ENCODE measurements around the gene RAB27A. TPM values are rescaled to one million over a fixed set of nuclear protein-coding genes. Genes with fewer than 3 reads are reported as not detected.
"Not testable (repeated sequence)": the region's sequence is repeated elsewhere in the genome, so short reads cannot be mapped to it uniquely, and the experiment has no call there.

The RAB27A gene
- total RNA-seq, 1 donor from 2014 or later = 5.8 TPM

DNA sequence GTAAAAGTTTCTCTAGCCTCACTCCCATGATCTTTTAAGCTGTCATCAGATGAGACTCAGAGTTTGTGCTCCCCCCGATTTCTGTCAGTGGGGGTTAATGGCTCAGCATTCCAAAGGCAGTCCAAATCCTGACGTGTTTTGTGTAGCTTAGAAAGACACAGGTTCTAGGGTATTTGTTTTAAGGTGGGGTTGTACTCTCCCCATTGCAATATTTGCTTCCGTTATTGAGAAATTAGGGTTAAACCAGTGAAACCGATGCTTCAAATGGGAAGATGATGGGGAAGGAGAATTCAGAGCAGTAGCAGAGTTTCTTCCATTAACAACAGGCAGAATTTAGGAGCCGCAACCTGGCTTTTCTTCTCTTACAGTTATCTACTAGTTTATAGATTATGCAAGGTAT is 32.9 kb upstream of the RAB27A start:
- Histone ChIP-seq H3K9me3 (replicated peaks) (no peaks in the 10 kb centered on the region), H3K4me3 (no peak overlapping the region), H3K36me3 (peaks cover 6% of the 10 kb centered on the region), H3K27me3 (ENCODE audit: low read depth) (no peaks in the 10 kb centered on the region), H3K27ac (replicated peaks) (no peak overlapping the region), H3K4me1 (peaks cover 36% of the 10 kb centered on the region)
- DNase-seq = no peak
- intact Hi-C loops (cut with micrococcal nuclease) = no loop called here
- TF ChIP-seq CTCF (IDR thresholded peaks at IDR 0.05; ENCODE audit: borderline replicate concordance) = no peak

GRCh38 chr15:55320963-55321362 is 31.4 kb upstream of the RAB27A start:
- Histone ChIP-seq H3K27ac (replicated peaks) (no peak overlapping the region), H3K27me3 (ENCODE audit: low read depth) (no peaks in the 10 kb centered on the region), H3K9me3 (replicated peaks) (no peaks in the 10 kb centered on the region), H3K4me3 (no peak overlapping the region), H3K4me1 (peaks cover 46% of the 10 kb centered on the region), H3K36me3 (peaks cover 5% of the 10 kb centered on the region)
- no peak for DNase-seq
- no peak for TF ChIP-seq CTCF (IDR thresholded peaks at IDR 0.05; ENCODE audit: borderline replicate concordance)
- intact Hi-C loops (cut with micrococcal nuclease) = no loop called here

GRCh38 chr15:55320238-55320550 is 30.6 kb upstream of the RAB27A start:
- Histone ChIP-seq H3K27ac (replicated peaks) (no peak overlapping the region), H3K27me3 (ENCODE audit: low read depth) (no peaks in the 10 kb centered on the region), H3K9me3 (replicated peaks) (no peaks in the 10 kb centered on the region), H3K4me3 (peak overlapping the region; percentile 80), H3K4me1 (peaks cover 46% of the 10 kb centered on the region), H3K36me3 (peaks cover 5% of the 10 kb centered on the region)
- intact Hi-C loops (cut with micrococcal nuclease) = no loop called here
- DNase-seq = no peak
- no peak for TF ChIP-seq CTCF (IDR thresholded peaks at IDR 0.05; ENCODE audit: borderline replicate concordance)

- Histone ChIP-seq H3K4me1 (peaks cover 46% of the 10 kb centered on the region), H3K4me3 (peak overlapping the region; percentile 80), H3K27ac (replicated peaks) (peak overlapping the region; percentile 88), H3K27me3 (ENCODE audit: low read depth) (no peaks in the 10 kb centered on the region), H3K9me3 (replicated peaks) (no peaks in the 10 kb centered on the region), H3K36me3 (peaks cover 3% of the 10 kb centered on the region)
- no peak for DNase-seq
- TF ChIP-seq CTCF (IDR thresholded peaks at IDR 0.05; ENCODE audit: borderline replicate concordance) = no peak
- intact Hi-C loops (cut with micrococcal nuclease) = no loop called here
Observed at GRCh38 chr15:55319537-55320237, 30.1 kb upstream of the RAB27A start.

DNA sequence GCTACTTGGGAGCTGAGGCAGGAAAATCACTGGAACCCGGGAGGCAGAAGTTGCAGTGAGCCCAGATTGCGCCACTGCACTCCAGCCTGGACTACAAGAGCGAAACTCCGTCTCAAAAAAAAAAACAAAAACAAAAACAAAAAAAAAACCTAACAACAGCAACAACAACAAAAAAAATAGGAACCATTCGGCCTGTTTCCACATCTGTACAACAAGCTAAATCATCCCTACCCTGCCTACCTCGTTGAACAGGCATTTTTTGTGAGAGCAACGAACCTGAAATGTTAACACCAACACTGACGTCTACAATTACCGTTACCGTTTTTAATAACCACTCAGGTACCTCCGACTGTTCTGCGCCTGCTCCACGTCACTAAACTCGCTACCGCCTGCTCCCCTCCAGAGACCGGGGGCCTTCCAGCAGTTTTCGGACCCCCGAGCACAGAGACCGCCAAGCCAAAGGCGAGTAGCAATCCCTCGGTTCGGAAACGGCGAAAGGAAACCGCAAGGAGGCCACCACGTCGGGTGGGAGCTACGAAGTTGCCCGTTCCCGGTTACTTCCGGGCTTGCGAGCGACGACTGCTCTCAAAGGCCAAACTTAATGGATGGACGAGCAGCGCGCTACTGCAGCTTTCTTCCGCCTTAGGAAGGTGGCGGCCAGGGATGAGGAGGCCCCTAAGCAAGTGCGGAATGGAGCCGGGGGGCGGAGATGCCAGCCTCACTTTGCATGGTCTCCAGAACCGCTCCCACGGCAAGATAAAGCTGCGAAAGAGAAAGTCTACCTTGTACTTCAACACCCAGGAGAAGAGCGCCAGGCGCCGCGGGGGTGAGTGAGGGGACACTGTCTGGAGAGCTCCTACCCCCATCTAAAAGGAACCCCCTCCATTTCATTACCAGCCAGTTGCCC is 29.2 kb upstream of the RAB27A start, which contains the start of the genes PIGB and PIGBOS1:
PIGB (plus strand) TSS at position 635 of the 907 bp plus-strand sequence; CDS start at position 664, 29 bp downstream.
PIGBOS1 (minus strand) TSS at position 536 of the 907 bp plus-strand sequence. CDS start 1,331 bp downstream, outside the sequence.
- DNase-seq = peak; percentile 85
- Histone ChIP-seq H3K9me3 (replicated peaks) (no peaks in the 10 kb centered on the region), H3K27ac (replicated peaks) (peak within 1 kb of the TSS; percentile 88), H3K36me3 (peaks cover 2% of the 10 kb centered on the region), H3K4me3 (peak within 1 kb of the TSS; percentile 80), H3K27me3 (ENCODE audit: low read depth) (no peaks in the 10 kb centered on the region), H3K4me1 (peaks cover 50% of the 10 kb centered on the region)
- intact Hi-C loops (cut with micrococcal nuclease) = no loop called here
- peak; percentile 34 for TF ChIP-seq CTCF (IDR thresholded peaks at IDR 0.05; ENCODE audit: borderline replicate concordance)

- peaks cover 24% of the 10 kb centered on the region for H3K36me3 ChIP-seq
- DNase-seq; intact Hi-C loops (cut with micrococcal nuclease); H3K27ac ChIP-seq (replicated peaks); H3K27me3 ChIP-seq (ENCODE audit: low read depth); H3K4me3 ChIP-seq; H3K9me3 ChIP-seq (replicated peaks); H3K4me1 ChIP-seq: not testable (repeated sequence)
Observed at GRCh38 chr15:55302801-55303200, 13.2 kb upstream of the RAB27A start.

All from left ventricle myocardium inferior (tissue), 1 donor.